NCI-H2107 treated with DMSO at 0.1 percent for 48 hours (cell line): ENCODE data around the gene RRAS.
"Not testable (repeated sequence)": the region's sequence is repeated elsewhere in the genome, so short reads cannot be mapped to it uniquely, and the experiment has no call there.

Source experiments
- DNase-seq: peaks from one replicate; lab custom pipeline; 2025; ENCODE audit not compliant: unreplicated experiment; lab: John Stamatoyannopoulos, UW

The RRAS gene

DNA sequence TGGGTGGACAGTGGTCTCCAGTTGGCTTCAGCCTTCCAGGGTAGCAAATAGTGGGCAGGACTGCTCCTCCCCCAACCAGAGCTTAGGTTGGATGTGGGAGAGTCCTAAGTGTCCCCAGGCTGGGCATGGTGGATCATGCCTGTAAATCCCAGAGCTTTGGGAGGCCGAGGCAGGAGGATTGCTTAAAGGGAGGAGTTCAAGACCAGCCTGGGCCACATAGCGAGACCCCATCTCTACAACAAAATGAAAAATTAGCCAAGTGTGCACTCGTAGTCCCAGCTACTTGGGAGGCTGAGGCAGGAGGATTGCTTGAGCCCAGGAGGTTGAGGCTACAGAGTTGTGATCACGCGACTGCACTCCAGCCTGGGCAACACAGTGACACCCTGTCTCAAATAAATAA lies 7.4 kb downstream of the RRAS start:
- DNase-seq, result no peak

DNA sequence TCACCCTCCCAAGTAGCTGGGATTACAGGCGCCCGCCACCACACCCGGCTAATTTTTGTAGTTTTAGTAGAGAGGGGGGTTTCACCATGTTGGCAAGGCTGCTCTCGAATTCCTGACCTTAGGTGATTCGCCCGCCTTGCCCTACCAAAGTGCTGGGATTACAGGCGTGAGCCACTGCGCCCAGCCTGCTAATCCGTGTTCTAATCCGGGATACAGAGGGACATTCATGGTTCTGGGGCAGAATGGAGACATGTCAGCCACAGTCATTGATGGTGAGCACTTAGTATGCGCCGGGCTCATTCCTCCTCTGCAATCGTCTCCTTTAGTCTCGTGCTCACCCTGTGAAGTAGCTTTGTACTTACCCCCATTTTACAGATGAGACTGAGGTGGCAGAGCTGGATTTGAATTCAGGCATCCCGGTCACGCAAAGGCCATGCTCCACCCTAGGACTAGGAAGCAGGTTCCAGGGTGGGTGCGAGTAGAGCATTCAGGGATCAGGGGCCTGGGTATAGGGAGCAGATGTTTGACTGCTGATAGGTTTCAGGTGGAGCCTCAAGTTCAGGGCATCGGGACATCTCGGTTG lies 8.2 kb downstream of the RRAS start:
- DNase-seq, result no peak

DNA sequence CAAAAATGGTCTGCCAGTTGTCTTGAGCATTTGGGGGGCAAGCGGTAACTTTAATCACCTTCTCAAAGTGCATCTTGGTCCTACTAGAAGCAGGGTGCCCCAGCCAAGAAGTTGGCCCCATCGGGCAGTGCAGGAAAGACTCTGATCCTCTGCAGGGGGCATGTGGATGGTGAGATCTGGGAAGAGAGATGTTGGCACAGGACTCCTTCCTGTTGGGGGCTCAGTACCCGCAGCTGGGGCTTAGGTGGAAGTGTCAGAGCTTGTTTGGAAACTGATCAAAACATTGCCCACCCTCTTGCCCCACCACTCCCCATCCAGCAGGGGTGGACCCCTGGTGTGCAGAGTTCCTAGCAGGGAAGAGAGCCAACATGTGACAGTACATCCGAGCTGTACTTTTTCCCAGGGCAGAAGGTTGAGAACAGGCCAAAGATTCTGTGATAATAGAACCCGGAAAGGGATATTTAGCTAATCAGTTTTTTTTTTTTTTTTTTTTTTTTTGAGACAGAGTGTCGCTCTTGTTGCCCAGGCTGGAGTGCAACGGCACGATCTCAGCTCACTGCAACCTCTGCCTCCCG lies 8.8 kb downstream of the RRAS start:
- DNase-seq, result no peak

DNA sequence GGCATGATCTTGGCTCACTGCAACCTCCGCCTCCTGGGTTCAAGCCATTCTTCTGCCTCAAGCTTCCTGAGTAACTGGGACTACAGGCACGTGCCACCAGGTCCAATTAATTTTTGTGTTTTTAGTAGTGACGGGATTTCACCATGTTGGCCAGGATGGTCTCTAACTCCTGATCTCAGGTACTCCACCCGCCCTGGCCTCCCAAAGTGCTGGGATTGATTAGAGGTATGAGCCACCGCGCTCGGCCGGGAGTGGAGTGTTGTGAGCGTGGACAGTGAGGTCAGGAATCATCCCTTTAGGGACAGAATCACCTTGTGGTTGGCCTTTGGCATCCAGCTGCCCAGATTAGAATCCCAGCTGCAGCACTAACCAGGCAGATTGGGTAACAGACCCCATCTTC lies 10.3 kb downstream of the RRAS start:
- DNase-seq, result no peak

DNA sequence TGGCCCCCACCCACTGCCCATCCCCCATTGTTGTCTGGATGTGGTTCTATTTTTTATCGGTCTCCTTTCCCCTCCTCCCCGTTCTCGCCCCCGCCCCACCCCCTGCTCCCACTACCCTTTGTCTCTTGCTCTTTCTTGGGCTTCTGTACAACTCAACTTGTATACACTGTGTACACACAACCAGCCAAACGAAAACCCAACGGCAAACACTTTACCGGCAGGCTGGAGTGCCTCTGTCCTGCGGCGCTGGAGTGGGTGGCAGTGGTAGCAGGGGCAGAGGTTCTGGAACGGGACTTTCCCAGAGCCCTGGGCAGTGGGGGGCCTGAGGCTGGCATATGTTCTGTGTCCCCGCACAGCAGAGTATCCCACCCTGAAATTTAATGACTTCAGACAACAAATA lies 13.7 kb downstream of the RRAS start:
- DNase-seq, result no peak

DNA sequence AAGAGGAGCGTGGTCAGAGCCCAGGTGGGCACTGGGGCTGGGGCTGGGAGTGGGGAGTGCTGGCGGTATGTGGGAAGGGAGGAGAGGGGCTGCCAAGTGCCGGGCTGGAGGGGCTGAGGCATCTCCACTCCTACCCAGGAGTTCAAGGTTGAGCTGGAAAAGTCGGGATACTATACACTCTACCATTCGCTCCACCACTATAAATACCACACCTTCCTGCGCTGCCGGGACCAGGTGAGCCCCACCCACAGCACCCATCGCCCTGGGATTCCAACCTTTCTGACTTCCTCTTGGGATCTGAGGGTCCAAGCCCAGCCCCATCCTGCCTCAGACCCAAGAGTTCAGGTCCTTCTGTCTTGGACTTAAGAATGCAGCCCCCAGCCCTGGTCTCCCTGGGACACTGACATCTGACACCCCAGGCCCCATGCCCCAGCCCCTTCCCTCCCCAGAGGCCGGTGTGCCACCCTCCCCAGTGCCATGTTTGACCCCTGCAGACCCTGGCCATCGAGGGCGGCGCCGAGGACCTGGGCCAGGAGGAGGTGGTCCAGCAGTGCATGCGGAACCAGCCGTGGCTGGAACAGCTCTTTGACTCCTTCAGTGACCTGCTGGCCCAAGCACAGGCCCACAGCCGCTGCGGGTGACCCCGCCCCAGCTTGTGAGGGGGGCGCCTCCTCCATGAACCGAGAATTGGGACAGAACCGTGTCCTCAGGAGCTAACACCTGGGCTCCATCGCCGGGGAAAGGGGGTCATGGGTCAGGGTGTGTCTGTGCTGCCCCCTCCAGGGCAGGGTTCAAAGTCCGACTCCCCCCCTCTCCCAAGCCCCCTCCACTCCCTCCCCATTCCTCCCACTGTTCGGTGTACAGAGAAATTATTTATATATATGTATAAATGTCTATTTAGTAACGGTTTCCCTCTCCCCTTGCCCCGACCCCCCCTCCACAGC lies 14.7 kb downstream of the RRAS start:
- no peak for DNase-seq

DNA sequence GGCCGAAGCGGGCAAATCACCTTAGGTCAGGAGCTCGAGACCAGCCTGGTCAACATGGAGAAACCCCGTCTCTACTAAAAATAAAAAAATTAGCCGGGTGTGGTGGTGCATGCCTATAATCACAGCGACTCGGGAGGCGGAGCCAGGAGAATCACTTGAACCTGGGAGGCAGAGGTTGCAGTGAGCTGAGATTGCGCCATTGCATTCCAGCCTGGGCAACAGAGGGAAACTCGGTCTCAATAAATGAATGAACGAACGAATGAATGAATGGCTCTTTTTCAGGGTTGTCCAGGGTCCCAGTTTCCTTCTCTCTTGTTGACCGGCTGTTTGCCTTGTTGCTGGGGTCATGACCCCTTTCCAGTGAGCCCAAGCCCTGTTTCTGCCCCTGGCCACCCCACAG lies 22.1 kb downstream of the RRAS start:
- not testable (repeated sequence) for DNase-seq

DNA sequence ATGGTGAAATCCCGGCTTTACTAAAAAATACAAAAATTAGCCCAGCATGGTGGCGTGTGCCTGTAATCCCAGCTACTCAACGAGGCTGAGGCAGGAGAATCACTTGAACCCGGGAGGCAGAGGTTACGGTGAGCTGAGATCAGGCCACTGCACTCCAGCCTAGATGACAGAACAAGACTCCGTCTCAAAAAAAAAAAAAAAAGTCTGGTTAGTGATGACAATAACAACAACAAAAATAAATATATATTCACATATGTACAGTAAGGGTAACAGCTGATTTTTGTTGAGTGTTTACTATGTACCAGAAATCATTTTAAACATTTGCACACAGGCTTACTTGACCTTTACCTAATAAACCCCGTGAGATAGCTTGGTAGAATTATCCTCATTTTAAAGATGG lies 23.0 kb downstream of the RRAS start:
- DNase-seq, result no peak

DNA sequence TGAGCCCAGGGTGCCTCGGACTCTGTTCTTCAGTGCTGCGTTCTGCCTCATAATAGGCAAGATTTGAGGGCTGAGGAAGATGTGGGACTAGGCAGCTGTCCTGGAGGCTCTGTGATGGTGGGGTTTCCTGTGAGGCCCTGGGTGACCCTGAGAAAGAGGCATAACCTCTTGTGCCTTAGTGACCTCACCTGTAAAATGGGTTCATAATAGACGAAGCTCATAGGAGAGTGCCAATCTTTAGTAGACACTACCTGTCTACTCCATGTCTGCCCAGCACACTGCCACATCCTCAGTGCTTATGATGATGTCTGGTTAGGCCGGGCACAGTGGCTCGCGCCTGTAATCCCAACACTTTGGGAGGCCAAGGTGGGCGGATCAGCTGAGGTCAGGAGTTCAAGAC lies 23.4 kb downstream of the RRAS start:
- DNase-seq, result no peak

DNA sequence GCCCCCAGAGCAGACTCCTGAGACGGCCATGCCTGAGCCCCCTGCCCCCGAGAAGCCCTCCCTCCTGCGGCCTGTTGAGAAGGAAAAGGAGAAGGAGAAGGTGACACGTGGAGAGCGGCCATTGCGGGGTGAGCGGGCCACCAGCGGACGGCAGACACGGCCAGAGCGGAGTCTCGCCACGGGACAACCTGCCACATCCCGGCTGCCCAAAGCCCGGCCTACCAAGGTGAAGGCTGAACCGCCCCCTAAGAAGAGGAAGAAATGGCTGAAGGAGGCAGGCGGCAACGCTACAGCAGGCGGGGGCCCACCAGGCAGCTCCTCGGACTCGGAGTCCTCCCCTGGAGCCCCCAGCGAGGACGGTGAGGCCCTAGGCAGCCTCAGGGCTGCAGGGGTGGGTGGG lies 24.1 kb downstream of the RRAS start:
- DNase-seq, result no peak

DNA sequence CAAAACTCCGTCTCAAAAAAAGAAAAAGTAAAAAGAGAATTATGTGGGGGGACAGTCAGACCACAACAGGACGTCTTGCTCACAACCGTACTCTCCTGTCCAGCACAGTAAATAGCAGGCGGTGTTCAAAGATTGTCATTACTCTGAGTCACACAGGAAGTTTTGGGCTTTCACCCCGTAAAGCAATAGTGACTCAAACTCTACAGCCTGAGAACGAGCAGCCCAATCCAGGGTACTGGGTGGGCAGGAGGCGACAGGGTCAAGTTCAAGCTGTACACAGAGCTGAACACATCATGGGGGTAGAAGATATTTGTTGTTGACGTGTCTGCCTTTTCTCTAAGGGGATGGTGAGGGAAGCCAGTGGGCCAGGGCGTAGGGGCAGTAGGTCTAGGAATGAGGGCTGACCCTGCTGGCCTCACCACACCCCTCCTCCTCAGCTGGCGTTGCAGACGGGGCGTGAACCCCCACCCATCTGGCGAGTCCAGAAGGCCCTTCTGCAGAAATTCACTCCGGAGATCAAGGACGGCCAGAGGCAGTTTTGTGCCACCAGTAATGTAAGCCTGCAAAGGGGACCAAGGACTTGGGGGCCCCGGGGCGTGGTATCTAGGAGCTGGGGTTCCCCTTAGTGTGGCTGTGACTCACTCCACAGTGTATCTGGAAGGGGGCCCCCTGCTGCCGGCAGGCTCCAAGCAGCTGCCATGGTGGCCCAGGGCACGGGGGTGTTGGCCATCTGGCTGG lies 25.7 kb downstream of the RRAS start:
- DNase-seq, result no peak

DNA sequence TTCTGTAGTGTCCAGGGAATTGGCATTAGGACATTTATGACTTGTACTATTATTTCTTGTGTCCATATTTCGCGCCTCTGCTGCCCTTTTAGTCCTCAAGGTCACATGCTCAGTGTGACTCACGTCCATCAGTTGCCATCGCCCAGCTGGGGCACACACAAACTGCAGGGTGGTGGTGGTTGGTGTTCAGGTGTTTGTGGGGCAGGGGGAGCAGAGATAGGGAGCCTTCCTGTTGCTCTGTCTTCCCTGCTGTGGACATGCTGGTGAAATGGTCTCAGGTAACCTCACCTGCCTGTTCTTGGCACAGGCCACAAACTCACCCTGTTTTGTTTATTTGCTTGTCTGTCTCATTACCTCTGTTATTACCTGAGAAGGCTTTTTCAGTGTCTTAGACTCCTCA lies 26.6 kb downstream of the RRAS start:
- peak; percentile 11 for DNase-seq

DNA sequence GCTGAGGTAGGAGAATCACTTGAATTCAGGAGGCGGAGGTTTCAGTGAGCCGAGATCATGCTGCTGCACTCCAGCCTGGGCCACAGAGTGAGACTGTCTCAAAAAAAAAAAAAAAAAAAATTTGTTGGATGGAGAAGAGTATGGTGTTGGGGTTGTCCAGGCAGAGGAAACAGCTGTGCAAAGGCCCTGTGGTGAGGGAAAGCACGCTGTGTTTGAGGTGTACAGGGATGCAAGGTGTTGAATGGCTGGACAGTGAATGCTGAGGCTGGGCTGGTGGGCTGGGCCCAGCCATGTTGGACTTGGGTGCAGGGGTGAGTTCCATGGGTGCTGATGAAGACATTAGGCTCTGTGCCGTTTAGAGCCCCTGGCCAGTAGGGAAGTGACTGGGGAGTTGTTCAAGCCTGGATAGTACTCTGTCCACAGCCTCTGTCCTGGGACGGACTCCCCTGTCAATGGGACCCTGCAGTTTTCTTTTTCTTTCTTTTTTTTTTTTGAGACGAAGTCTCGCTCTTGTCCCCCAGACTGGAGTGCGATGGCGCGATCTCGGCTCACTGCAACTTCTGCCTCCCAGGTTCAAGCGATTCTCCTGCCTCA lies 30.3 kb downstream of the RRAS start:
- DNase-seq, result no peak

DNA sequence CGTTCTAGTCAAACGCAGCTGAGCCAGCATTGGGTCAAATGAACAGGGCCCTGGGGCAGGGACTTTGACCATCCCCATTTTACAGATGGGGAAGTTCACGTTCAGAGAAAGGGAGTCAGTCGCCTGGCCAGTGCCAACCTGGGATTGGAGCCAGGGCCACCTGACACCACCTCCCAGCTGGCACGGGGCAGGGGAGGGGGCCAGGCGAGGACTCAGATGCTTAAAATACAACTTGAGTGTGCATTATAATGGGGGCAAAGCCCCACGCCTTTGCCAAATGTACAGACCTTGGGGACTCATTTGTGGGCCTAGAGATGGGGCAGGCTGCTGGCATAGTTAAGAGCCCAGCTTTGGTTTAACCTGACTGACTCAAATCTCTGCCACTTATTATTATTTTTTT lies 34.3 kb downstream of the RRAS start:
- no peak for DNase-seq

DNA sequence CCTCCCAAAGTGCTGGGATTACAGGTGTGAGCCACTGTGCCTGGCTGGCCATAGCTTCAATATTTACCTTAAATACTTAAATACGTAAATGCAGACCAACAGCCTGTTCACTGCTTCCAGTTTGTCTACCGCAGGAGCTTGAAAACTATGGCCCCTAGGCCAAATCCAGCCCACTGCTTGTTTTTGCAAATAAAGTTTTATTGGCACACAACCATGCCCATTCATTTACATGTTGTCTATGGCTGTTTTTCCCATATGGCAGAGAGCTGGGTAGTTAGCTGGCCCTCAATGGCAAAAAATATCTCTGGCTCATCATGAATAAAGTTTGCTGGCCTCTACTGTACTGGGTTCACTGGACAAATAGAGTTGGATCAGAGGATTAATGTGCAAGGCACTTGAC lies 37.1 kb downstream of the RRAS start:
- no peak for DNase-seq

DNA sequence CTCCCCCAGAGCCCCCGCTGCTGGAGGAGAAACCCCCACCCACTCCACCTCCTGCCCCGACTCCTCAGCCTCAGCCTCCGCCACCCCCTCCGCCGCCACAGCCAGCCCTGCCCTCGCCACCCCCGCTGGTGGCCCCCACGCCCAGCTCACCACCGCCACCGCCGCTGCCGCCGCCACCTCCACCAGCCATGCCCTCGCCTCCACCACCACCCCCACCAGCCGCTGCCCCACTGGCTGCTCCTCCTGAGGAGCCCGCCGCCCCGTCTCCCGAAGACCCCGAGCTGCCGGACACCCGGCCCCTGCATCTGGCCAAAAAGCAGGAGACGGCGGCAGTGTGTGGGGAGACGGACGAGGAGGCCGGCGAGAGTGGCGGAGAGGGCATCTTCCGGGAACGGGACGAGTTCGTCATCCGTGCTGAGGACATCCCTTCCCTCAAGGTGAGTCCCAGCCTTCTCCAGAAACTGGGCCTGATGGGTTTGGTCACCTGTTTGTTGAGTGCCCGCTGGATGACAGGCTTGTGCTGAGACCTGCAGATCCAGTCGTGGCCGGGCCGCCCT lies 38.4 kb downstream of the RRAS start:
- no peak for DNase-seq

DNA sequence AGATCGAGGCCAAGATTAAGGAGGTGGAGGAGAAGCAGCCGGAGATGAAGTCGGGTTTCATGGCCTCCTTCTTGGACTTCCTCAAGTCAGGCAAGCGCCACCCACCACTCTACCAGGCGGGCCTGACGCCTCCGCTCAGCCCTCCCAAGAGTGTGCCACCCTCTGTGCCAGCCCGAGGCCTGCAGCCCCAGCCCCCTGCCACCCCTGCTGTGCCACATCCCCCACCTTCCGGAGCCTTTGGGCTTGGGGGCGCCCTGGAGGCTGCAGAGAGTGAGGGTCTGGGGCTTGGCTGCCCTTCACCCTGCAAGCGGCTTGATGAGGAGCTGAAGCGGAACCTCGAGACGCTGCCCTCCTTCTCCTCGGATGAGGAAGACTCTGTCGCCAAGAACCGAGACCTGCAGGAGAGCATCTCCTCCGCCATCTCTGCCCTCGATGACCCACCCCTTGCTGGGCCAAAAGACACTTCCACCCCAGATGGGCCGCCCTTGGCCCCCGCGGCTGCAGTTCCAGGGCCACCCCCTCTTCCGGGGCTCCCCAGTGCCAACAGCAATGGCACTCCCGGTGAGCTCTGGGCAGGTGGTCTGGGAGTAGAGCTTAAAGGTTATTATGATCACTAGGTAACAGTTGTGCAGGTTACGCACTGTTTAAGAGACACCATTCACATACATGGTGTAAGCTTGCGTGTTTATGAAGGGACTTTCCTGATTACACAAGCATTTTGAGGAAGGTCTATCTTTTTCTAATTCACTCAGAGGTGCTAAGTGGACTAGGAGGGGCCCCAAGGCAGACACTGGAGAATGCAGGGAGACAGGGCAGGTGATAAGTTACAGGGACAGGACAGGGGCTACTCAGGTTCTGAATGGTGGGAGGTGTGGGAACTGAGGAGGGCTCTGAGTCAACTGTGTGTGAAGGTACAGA lies 40.3 kb downstream of the RRAS start:
- no peak for DNase-seq

DNA sequence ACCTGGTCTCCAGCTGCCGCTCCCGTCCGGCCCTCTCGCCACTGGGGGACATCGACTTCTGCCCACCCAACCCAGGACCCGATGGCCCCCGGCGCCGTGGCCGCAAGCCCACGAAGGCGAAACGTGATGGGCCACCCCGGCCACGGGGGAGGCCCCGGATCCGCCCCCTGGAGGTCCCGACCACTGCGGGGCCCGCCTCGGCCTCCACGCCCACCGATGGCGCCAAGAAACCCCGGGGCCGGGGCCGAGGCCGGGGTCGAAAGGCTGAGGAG lies 42.3 kb downstream of the RRAS start:
- DNase-seq, result no peak

DNA sequence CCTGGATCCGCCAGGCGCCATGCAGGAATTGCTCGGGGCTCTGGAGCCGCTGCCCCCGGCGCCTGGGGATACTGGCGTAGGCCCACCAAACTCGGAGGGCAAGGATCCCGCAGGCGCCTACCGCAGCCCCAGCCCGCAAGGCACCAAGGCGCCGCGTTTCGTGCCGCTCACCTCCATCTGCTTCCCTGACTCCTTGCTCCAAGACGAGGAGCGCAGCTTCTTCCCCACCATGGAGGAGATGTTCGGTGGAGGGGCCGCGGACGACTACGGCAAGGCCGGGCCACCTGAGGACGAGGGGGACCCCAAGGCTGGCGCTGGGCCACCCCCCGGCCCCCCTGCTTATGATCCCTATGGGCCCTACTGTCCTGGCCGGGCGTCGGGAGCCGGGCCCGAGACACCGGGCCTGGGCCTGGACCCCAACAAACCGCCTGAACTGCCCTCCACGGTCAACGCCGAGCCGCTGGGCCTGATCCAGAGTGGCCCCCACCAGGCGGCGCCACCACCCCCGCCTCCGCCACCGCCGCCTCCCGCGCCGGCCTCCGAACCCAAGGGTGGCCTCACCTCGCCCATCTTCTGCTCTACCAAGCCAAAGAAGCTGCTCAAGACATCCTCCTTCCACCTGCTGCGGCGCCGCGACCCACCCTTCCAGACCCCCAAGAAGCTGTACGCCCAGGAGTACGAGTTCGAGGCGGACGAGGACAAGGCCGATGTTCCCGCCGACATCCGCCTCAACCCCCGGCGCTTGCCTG lies 42.8 kb downstream of the RRAS start:
- no peak for DNase-seq
